CD14-positive monocyte (primary cell): ENCODE data around the gene NRXN3. TPM values are rescaled to one million over a fixed set of nuclear protein-coding genes. Genes with fewer than 3 reads are reported as not detected.

Source experiments
- DNase-seq, 3 donors: peaks; one replicate each; pipeline ENCODE4 v3.0.0-alpha.2; 2011 to 2022
- H2AFZ ChIP-seq: 2 replicates; pipeline ENCODE4 v1.6.0; 2012; ENCODE audit warnings: mild to moderate bottlenecking, low read depth, low read length, inconsistent platforms; ENCODE audit not compliant: insufficient read depth, poor library complexity, severe bottlenecking
- H3K27ac ChIP-seq, 2 donors: 1 replicate in 1 of 2; 2 replicates in 1 of 2; pipeline ENCODE4 v1.5.1; 2012 to 2013; ENCODE audit warnings: low read length in 2 of 2, control low read depth in 1 of 2, inconsistent platforms in 1 of 2, low read depth in 1 of 2, mild to moderate bottlenecking in 1 of 2
- H3K27me3 ChIP-seq, 2 donors: one replicate each; pipeline versions ENCODE4 v1.6.0 to v1.6.1; 2011 to 2013; ENCODE audit warnings: low read length in 2 of 2; ENCODE audit not compliant: control insufficient read depth in 2 of 2, insufficient read depth in 2 of 2
- H3K36me3 ChIP-seq, 2 donors: replicated peaks in 1 of 2; 1 replicate in 1 of 2; 2 replicates in 1 of 2; pipeline versions ENCODE4 v1.5.1 to v1.6.1; 2012 to 2013; ENCODE audit warnings: low read length in 2 of 2, control low read depth in 1 of 2, inconsistent platforms in 1 of 2, mild to moderate bottlenecking in 1 of 2; ENCODE audit not compliant: insufficient read depth in 2 of 2, control insufficient read depth in 1 of 2
- H3K4me1 ChIP-seq, 2 donors: 1 replicate in 1 of 2; 2 replicates in 1 of 2; pipeline versions ENCODE4 v1.5.1 to v1.6.1; 2012 to 2013; ENCODE audit warnings: low read length in 2 of 2, control low read depth in 1 of 2, inconsistent platforms in 1 of 2, mild to moderate bottlenecking in 1 of 2, moderate library complexity in 1 of 2; ENCODE audit not compliant: insufficient read depth in 2 of 2, control insufficient read depth in 1 of 2
- H3K4me2 ChIP-seq: replicated peaks from 2 replicates; pipeline ENCODE3; 2012; ENCODE audit warnings: low read length, moderate library complexity, mild to moderate bottlenecking; ENCODE audit not compliant: poor library complexity, severe bottlenecking; ENCODE audit errors: extremely low read depth
- H3K4me3 ChIP-seq, 3 experiments: fragments of 200-600 bp in 1 of 3; sonication (generic) in 1 of 3; replicated peaks in 1 of 3; 1 replicate in 2 of 3; 2 replicates in 1 of 3; pipeline ENCODE4 v1.5.1; 2011 to 2013; ENCODE audit warnings: low read length in 3 of 3, mild to moderate bottlenecking in 3 of 3, control low read depth in 2 of 3, low read depth in 2 of 3, inconsistent platforms in 1 of 3, moderate library complexity in 1 of 3
- H3K79me2 ChIP-seq: 2 replicates; pipeline ENCODE4 v1.6.0; 2012; ENCODE audit warnings: mild to moderate bottlenecking, control low read depth, inconsistent platforms, low read length, moderate library complexity; ENCODE audit not compliant: insufficient read depth
- H3K9ac ChIP-seq: 2 replicates; pipeline ENCODE4 v1.6.0; 2017; ENCODE audit warnings: low read length, mild to moderate bottlenecking; ENCODE audit not compliant: insufficient read depth, poor library complexity, severe bottlenecking
- H3K9me3 ChIP-seq, 2 donors: replicated peaks in 1 of 2; 1 replicate in 1 of 2; 2 replicates in 1 of 2; pipeline versions ENCODE4 v1.5.1 to v1.6.1; 2012 to 2013; ENCODE audit warnings: low read length in 2 of 2, control low read depth in 1 of 2; ENCODE audit not compliant: control insufficient read depth in 1 of 2, insufficient read depth in 1 of 2
- H4K20me1 ChIP-seq: 2 replicates; pipeline ENCODE4 v1.6.0; 2012; ENCODE audit warnings: mild to moderate bottlenecking, low read length, control low read depth, moderate library complexity; ENCODE audit not compliant: insufficient read depth
- H3K27ac Mint-ChIP-seq, 7 donors: one replicate each; pipeline ENCODE4 v1.8.0; 2020; ENCODE audit warnings: mild to moderate bottlenecking in 7 of 7, mixed read lengths in 7 of 7, moderate library complexity in 6 of 7, inconsistent platforms in 2 of 7
- H3K27me3 Mint-ChIP-seq, 3 donors: one replicate each; pipeline ENCODE4 v1.8.0; 2021 to 2022; ENCODE audit warnings: low read depth in 3 of 3, mild to moderate bottlenecking in 3 of 3, mixed read lengths in 3 of 3, moderate library complexity in 3 of 3, inconsistent platforms in 1 of 3
- H3K36me3 Mint-ChIP-seq, 2 donors: one replicate each; pipeline ENCODE4 v1.8.0; 2020; ENCODE audit warnings: mixed read lengths in 2 of 2, inconsistent platforms in 1 of 2, mild to moderate bottlenecking in 1 of 2
- H3K4me1 Mint-ChIP-seq: one replicate; pipeline ENCODE4 v1.8.0; 2020; ENCODE audit warnings: mild to moderate bottlenecking, mixed read lengths
- H3K4me3 Mint-ChIP-seq, 2 donors: one replicate each; pipeline ENCODE4 v1.8.0; 2020; ENCODE audit warnings: mild to moderate bottlenecking in 2 of 2, mixed read lengths in 2 of 2, moderate library complexity in 1 of 2
- H3K9me3 Mint-ChIP-seq, 7 donors: one replicate each; pipeline ENCODE4 v1.8.0; 2020 to 2022; ENCODE audit warnings: mixed read lengths in 7 of 7, mild to moderate bottlenecking in 6 of 7, moderate library complexity in 6 of 7, inconsistent platforms in 2 of 7
- whole genome bisulfite sequencing: methylation state at CpG from one replicate; pipeline ENCODE4 v1.1.5; 2013; ENCODE audit warnings: missing lambda C conversion rate; ENCODE audit not compliant: insufficient coverage; 5-methylcytosine and 5-hydroxymethylcytosine counted together
- intact Hi-C, 2 donors: fragments of 100-400 bp; cut with micrococcal nuclease; formaldehyde crosslinking; loops; one replicate each; pipeline versions ENCODE4 v1.15.0 to v1.15.1; 2023
- polyA plus RNA-seq, 3 donors: library from polyadenylated mRNA; depleted of rRNA in 1 of 3; unstranded in 2 of 3; stranded (reverse) in 1 of 3; fragments of 300-500 nt in 2 of 3; fragments of >200 nt in 1 of 3; fragmentation: Illumina TruSeq in 2 of 3; gene quantifications; 1 replicate in 2 of 3; 2 replicates in 1 of 3; pipeline ENCODE4 v1.2.3, GENCODE V29; 2012 to 2021
- TF ChIP-seq, protein P1 (sequence below): fragments of 200-600 bp; IDR thresholded peaks from one replicate; pipeline ENCODE4 v1.8.0; 2022; ENCODE audit warnings: antibody characterized with exemption, mild to moderate bottlenecking

Gene NRXN3
- polyA plus RNA-seq, 3 donors: not detected

DNA sequence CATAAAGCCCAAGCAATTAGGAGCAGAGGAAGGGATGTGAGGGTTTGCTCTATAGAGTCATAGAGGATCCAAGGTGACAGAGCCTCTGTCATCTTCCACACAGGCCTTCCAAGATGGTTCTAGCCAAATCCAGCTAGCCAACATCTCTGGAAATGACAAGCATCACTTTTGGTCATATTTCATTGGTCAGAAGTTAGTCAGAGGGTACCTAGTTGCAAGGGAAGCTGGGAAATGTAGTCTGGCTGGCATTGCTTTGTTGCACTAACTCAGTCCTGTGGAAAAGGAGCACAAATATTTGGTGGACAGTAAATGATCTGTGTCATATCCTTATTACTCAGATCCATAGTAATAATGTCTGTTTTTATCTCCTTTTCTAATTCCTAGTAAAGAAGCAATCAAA, 715.7 kb downstream of the NRXN3 start:
- H3K4me3 Mint-ChIP-seq: no peak overlapping the region
- no peaks in the 10 kb centered on the region for H3K27me3 ChIP-seq
- H3K4me3 ChIP-seq: no peak overlapping the region
- no peak overlapping the region for H3K4me2 ChIP-seq
- no peaks in the 10 kb centered on the region for H4K20me1 ChIP-seq
- H3K9me3 Mint-ChIP-seq: peaks cover 0 to 10% (median 5%) of the 10 kb centered on the region in 7 donors
- TF ChIP-seq, protein P1, sequence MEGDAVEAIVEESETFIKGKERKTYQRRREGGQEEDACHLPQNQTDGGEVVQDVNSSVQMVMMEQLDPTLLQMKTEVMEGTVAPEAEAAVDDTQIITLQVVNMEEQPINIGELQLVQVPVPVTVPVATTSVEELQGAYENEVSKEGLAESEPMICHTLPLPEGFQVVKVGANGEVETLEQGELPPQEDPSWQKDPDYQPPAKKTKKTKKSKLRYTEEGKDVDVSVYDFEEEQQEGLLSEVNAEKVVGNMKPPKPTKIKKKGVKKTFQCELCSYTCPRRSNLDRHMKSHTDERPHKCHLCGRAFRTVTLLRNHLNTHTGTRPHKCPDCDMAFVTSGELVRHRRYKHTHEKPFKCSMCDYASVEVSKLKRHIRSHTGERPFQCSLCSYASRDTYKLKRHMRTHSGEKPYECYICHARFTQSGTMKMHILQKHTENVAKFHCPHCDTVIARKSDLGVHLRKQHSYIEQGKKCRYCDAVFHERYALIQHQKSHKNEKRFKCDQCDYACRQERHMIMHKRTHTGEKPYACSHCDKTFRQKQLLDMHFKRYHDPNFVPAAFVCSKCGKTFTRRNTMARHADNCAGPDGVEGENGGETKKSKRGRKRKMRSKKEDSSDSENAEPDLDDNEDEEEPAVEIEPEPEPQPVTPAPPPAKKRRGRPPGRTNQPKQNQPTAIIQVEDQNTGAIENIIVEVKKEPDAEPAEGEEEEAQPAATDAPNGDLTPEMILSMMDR: no peak
- no peak overlapping the region for H3K27ac Mint-ChIP-seq
- H3K9me3 ChIP-seq: peaks cover 4 to 7% of the 10 kb centered on the region in 2 donors
- no peak overlapping the region for H2AFZ ChIP-seq
- no peaks in the 10 kb centered on the region for H3K79me2 ChIP-seq
- H3K27ac ChIP-seq: no peak overlapping the region
- no peak overlapping the region for H3K9ac ChIP-seq
- H3K27me3 Mint-ChIP-seq: peaks cover 0 to 2% (median 0%) of the 10 kb centered on the region in 3 donors
- intact Hi-C loops: no loop called here
- no peaks in the 10 kb centered on the region for H3K36me3 ChIP-seq
- no peaks in the 10 kb centered on the region for H3K4me1 Mint-ChIP-seq
- DNase-seq: no peak
- H3K4me1 ChIP-seq: no peaks in the 10 kb centered on the region
- no peaks in the 10 kb centered on the region for H3K36me3 Mint-ChIP-seq

DNA sequence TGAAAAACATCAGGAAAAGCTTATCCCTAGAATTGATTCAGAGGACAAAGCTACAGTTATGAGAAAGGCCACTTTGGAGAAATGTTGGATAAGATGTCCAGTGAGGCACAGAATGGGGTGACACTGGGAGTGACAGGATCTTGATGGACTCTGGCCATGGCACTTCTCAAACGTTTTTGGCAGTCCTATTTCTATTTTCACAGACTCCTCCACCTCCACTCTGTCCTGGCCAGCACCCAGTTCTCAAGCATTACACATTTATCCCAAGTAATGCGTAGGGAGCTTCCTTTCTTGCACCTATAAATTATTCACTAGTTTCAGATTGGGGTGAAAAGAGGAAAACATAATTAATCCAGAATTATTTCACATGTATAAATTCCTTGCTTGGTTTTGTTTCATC, 727.3 kb downstream of the NRXN3 start:
- H3K9me3 Mint-ChIP-seq: peaks cover 0 to 2% (median 0%) of the 10 kb centered on the region in 7 donors
- peaks cover 0 to 1% (median 0%) of the 10 kb centered on the region in 3 donors for H3K27me3 Mint-ChIP-seq
- H3K27me3 ChIP-seq: no peaks in the 10 kb centered on the region
- H3K4me1 Mint-ChIP-seq: no peaks in the 10 kb centered on the region
- no peak overlapping the region for H3K4me3 ChIP-seq
- TF ChIP-seq, protein P1: no peak
- intact Hi-C loops: no loop called here
- no peaks in the 10 kb centered on the region for H3K79me2 ChIP-seq
- no peak overlapping the region for H2AFZ ChIP-seq
- H3K36me3 Mint-ChIP-seq: no peaks in the 10 kb centered on the region
- H4K20me1 ChIP-seq: no peaks in the 10 kb centered on the region
- H3K9ac ChIP-seq: no peak overlapping the region
- no peak overlapping the region for H3K4me3 Mint-ChIP-seq
- H3K27ac Mint-ChIP-seq: no peak overlapping the region
- H3K4me1 ChIP-seq: no peaks in the 10 kb centered on the region
- H3K4me2 ChIP-seq: no peak overlapping the region
- no CpG with 5 or more reads among the region's 2 CpGs for WGBS
- no peaks in the 10 kb centered on the region for H3K36me3 ChIP-seq
- no peak overlapping the region for H3K27ac ChIP-seq
- no peak for DNase-seq
- H3K9me3 ChIP-seq: no peaks in the 10 kb centered on the region
